22Rv1 (cell line): Measurements from ENCODE around the gene DENND5A.

Experiments used
- CTCF ChIP-seq: fragments of 450-650 bp; IDR thresholded peaks from 2 replicates; pipeline ENCODE4 v1.5.1; 2017; ENCODE audit warnings: mild to moderate bottlenecking
- ZFX ChIP-seq: fragments of 450-650 bp; IDR thresholded peaks from 2 replicates; pipeline ENCODE4 v1.6.1; 2017; ENCODE audit warnings: antibody characterized with exemption, borderline replicate concordance

- TF ChIP-seq CTCF = no peak
- TF ChIP-seq ZFX = no peak
Observed at GRCh38 chr11:9136741-9137140, 128.4 kb downstream of the DENND5A start.
